22Rv1 (cell line): ENCODE results near the gene OR2V2.

ENCODE experiments used
- H3K27ac ChIP-seq: fragments of 450-650 bp; 2 replicates; pipeline ENCODE4 v1.5.1; 2017
- ZFX ChIP-seq: fragments of 450-650 bp; IDR thresholded peaks from 2 replicates; pipeline ENCODE4 v1.6.1; 2017; ENCODE audit warnings: antibody characterized with exemption, borderline replicate concordance
- TF ChIP-seq, protein P1 (sequence below): fragments of 450-650 bp; IDR thresholded peaks from 2 replicates; pipeline ENCODE4 v1.5.1; 2017; ENCODE audit warnings: mild to moderate bottlenecking

OR2V2 gene

GRCh38 chr5:181163487-181164075, 16.2 kb downstream of the OR2V2 start:
- TF ChIP-seq, protein P1, sequence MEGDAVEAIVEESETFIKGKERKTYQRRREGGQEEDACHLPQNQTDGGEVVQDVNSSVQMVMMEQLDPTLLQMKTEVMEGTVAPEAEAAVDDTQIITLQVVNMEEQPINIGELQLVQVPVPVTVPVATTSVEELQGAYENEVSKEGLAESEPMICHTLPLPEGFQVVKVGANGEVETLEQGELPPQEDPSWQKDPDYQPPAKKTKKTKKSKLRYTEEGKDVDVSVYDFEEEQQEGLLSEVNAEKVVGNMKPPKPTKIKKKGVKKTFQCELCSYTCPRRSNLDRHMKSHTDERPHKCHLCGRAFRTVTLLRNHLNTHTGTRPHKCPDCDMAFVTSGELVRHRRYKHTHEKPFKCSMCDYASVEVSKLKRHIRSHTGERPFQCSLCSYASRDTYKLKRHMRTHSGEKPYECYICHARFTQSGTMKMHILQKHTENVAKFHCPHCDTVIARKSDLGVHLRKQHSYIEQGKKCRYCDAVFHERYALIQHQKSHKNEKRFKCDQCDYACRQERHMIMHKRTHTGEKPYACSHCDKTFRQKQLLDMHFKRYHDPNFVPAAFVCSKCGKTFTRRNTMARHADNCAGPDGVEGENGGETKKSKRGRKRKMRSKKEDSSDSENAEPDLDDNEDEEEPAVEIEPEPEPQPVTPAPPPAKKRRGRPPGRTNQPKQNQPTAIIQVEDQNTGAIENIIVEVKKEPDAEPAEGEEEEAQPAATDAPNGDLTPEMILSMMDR: no peak
- TF ChIP-seq ZFX: no peak
- H3K27ac ChIP-seq: no peak overlapping the region

- TF ChIP-seq ZFX: no peak
- TF ChIP-seq, protein P1: no peak
- H3K27ac ChIP-seq: no peak overlapping the region
Observed at GRCh38 chr5:181164076-181164952, 16.9 kb downstream of the OR2V2 start.

- no peak overlapping the region for H3K27ac ChIP-seq
- TF ChIP-seq, protein P1: no peak
- TF ChIP-seq ZFX: no peak
Observed at GRCh38 chr5:181166812-181167733, 19.7 kb downstream of the OR2V2 start.

GRCh38 chr5:181167814-181168488, 20.6 kb downstream of the OR2V2 start:
- H3K27ac ChIP-seq: peak overlapping the region; percentile 54
- TF ChIP-seq, protein P1: peak; percentile 93
- no peak for TF ChIP-seq ZFX

- H3K27ac ChIP-seq: peak overlapping the region; percentile 54
- no peak for TF ChIP-seq ZFX
- TF ChIP-seq, protein P1: no peak
Observed at GRCh38 chr5:181168595-181169118, 21.3 kb downstream of the OR2V2 start.

- peak overlapping the region; percentile 54; the same call in 1 of the 2 replicates for H3K27ac ChIP-seq
Observed at GRCh38 chr5:181169459-181170236, 22.3 kb downstream of the OR2V2 start.
